WTC11 (cell line): ENCODE results near the gene PGLYRP2. TPM values are rescaled to one million over a fixed set of nuclear protein-coding genes. Genes with fewer than 3 reads are reported as not detected.

Experiments used
- ATAC-seq: fragments of 200-7000 bp; cut with Tn5 transposase; 2 replicates; pipeline ENCODE4 v1.10.0; 2021; ENCODE audit warnings: mild to moderate bottlenecking, moderate library complexity
- CTCF ChIA-PET: fragments of 300-600 bp; sonication (Branson Sonifier 250); formaldehyde crosslinking; loops from one replicate; lab custom pipeline; 2021; ENCODE audit warnings: antibody characterized with exemption; lab: Charles Lee
- POLR2A ChIA-PET: fragments of 350-600 bp; sonication (Branson Sonifier 250); formaldehyde crosslinking; loops from one replicate; lab custom pipeline; 2021; ENCODE audit warnings: antibody characterized with exemption; lab: Charles Lee
- DNase-seq: peaks from one replicate; pipeline ENCODE4 v3.0.0; 2021; ENCODE audit warnings: low spot score
- H3K27ac Mint-ChIP-seq: 2 replicates; pipeline ENCODE4 v1.8.0; 2021; ENCODE audit warnings: mixed read lengths
- H3K27me3 Mint-ChIP-seq: 2 replicates; pipeline ENCODE4 v1.8.0; 2021; ENCODE audit warnings: low read depth, mild to moderate bottlenecking, moderate library complexity, mixed read lengths
- H3K36me3 Mint-ChIP-seq: 2 replicates; pipeline ENCODE4 v1.8.0; 2021; ENCODE audit warnings: mixed read lengths
- H3K4me1 Mint-ChIP-seq: 2 replicates; pipeline ENCODE4 v1.8.0; 2022; ENCODE audit warnings: mixed read lengths
- H3K4me3 Mint-ChIP-seq: 2 replicates; pipeline ENCODE4 v1.8.0; 2021; ENCODE audit warnings: mild to moderate bottlenecking, moderate library complexity, mixed read lengths
- H3K9me3 Mint-ChIP-seq: 2 replicates; pipeline ENCODE4 v1.8.0; 2021; ENCODE audit warnings: mixed read lengths
- CREB1 ChIP-seq: sonication (generic); formaldehyde crosslinking; IDR thresholded peaks from 2 replicates; pipeline ENCODE4 v1.8.0; 2023; ENCODE audit warnings: mild to moderate bottlenecking, missing genetic modification reagents
- GRHL2 ChIP-seq: fragments of 250-450 bp; sonication (Bioruptor Pico); IDR thresholded peaks from 2 replicates; pipeline ENCODE4 v1.8.0; 2022; ENCODE audit warnings: mild to moderate bottlenecking, moderate library complexity; ENCODE audit not compliant: insufficient replicate concordance, severe bottlenecking
- HMGA2 ChIP-seq: fragments of 250-450 bp; sonication (Bioruptor Pico); IDR thresholded peaks from 2 replicates; pipeline ENCODE4 v1.4.0; 2021; ENCODE audit warnings: mild to moderate bottlenecking, moderate library complexity
- IRF2 ChIP-seq: sonication (generic); formaldehyde crosslinking; IDR thresholded peaks from 2 replicates; pipeline ENCODE4 v1.8.0; 2022; ENCODE audit warnings: low read depth, missing genetic modification reagents, borderline replicate concordance
- MXD4 ChIP-seq: fragments of 250-450 bp; sonication (Bioruptor Pico); IDR thresholded peaks from 2 replicates; pipeline ENCODE4 v1.8.0; 2021; ENCODE audit warnings: mild to moderate bottlenecking, moderate library complexity, borderline replicate concordance
- NFYB ChIP-seq: sonication (generic); formaldehyde crosslinking; conservative IDR thresholded peaks from 2 replicates; pipeline ENCODE4 v1.8.0; 2022; ENCODE audit warnings: low read depth, missing genetic modification reagents
- SMAD3 ChIP-seq: sonication (generic); formaldehyde crosslinking; IDR thresholded peaks from 2 replicates; pipeline ENCODE4 v1.8.0; 2022; ENCODE audit warnings: missing genetic modification reagents, mild to moderate bottlenecking, borderline replicate concordance
- ZNF138 ChIP-seq: sonication (generic); formaldehyde crosslinking; conservative IDR thresholded peaks from 2 replicates; pipeline ENCODE4 v1.8.1; 2022; ENCODE audit warnings: mild to moderate bottlenecking, moderate library complexity, missing genetic modification reagents
- ZNF219 ChIP-seq: sonication (generic); formaldehyde crosslinking; IDR thresholded peaks from 2 replicates; pipeline ENCODE4 v1.8.0; 2023; ENCODE audit warnings: missing genetic modification reagents, mild to moderate bottlenecking, borderline replicate concordance
- ZNF317 ChIP-seq: sonication (generic); formaldehyde crosslinking; IDR thresholded peaks from 2 replicates; pipeline ENCODE4 v1.8.1; 2023; ENCODE audit warnings: low read depth, mild to moderate bottlenecking, moderate library complexity, missing genetic modification reagents, borderline replicate concordance
- ZNF423 ChIP-seq: fragments of 250-450 bp; sonication (Bioruptor Pico); IDR thresholded peaks from 2 replicates; pipeline ENCODE4 v2.1.2; 2022; ENCODE audit warnings: mild to moderate bottlenecking, moderate library complexity
- total RNA-seq: library from RNA; stranded (reverse); gene quantifications from 3 replicates; pipeline ENCODE4 v1.2.3, GENCODE V29; 2021
- TF ChIP-seq, protein P1 (sequence below): sonication (generic); formaldehyde crosslinking; IDR thresholded peaks from 2 replicates; pipeline ENCODE4 v1.8.1; 2023; ENCODE audit warnings: mild to moderate bottlenecking, missing genetic modification reagents
- TF ChIP-seq, protein P2 (sequence below): sonication (generic); formaldehyde crosslinking; IDR thresholded peaks from 2 replicates; pipeline ENCODE4 v1.8.1; 2022; ENCODE audit warnings: mild to moderate bottlenecking, moderate library complexity, missing genetic modification reagents
- TF ChIP-seq, protein P3 (sequence below): sonication (generic); formaldehyde crosslinking; IDR thresholded peaks from 2 replicates; pipeline ENCODE4 v1.8.1; 2023; ENCODE audit warnings: mild to moderate bottlenecking, moderate library complexity, missing genetic modification reagents
- TF ChIP-seq, protein P4 (sequence below): sonication (generic); formaldehyde crosslinking; conservative IDR thresholded peaks from 2 replicates; pipeline ENCODE4 v1.8.1; 2023; ENCODE audit warnings: mild to moderate bottlenecking, low read depth, missing genetic modification reagents, moderate library complexity
- TF ChIP-seq, protein P5 (sequence below): sonication (generic); formaldehyde crosslinking; IDR thresholded peaks from 2 replicates; pipeline ENCODE4 v1.8.0; 2022; ENCODE audit warnings: mild to moderate bottlenecking, missing genetic modification reagents
- TF ChIP-seq, protein P6 (sequence below): sonication (generic); formaldehyde crosslinking; IDR thresholded peaks from 2 replicates; pipeline ENCODE4 v1.8.0; 2023; ENCODE audit warnings: missing genetic modification reagents
- TF ChIP-seq, protein P7 (sequence below): fragments of 250-450 bp; sonication (Bioruptor Pico); IDR thresholded peaks from 2 replicates; pipeline ENCODE4 v1.8.0; 2021; ENCODE audit warnings: mild to moderate bottlenecking
- TF ChIP-seq, protein P8 (sequence below): sonication (generic); formaldehyde crosslinking; IDR thresholded peaks from 2 replicates; pipeline ENCODE4 v1.8.1; 2022; ENCODE audit warnings: mild to moderate bottlenecking, missing genetic modification reagents, moderate library complexity, borderline replicate concordance

PGLYRP2 gene
- total RNA-seq, 1 experiment from 2014 or later: not detected

DNA sequence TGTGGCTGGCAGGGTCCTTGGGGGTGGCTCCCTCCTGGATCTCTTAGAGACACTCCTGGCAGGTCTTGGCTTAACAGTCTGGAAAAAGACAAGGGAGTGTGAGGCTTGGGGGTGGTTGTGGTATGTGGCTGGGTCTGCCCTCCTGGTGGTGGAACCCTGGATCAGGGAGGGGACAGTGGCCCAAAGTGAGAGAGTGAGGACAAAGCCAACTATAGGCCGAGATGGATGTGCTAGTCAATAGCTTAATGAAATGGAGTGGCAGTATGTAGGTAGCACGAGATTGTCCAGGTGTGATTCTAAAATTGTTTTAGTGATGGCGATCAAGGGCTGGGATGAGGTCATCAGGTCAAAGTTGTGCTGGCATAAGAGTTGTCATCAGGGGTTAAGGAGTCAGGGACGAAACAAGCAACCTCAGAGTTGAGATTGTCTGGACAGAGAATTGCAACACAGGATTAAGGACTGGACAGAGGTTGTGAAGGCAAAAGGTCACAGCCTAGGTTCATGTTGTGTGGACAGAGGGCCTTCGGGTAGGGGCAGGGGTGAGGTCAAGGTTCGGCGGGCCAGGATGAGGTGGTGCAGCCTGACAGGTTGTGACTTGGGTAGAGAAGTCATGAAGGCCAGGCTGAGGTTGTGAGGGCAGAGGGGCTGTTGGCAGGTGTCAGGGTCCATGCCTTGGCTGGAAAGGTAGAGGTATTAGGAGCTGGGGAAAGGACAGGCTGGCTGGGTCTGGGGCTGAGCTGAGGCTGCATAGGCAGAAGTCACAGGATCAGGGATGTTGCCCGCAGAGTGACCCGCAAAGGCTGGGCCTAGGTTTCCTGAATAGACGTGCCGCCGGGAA is 10.4 kb downstream of the PGLYRP2 start (continued):
- TF ChIP-seq, protein P1, sequence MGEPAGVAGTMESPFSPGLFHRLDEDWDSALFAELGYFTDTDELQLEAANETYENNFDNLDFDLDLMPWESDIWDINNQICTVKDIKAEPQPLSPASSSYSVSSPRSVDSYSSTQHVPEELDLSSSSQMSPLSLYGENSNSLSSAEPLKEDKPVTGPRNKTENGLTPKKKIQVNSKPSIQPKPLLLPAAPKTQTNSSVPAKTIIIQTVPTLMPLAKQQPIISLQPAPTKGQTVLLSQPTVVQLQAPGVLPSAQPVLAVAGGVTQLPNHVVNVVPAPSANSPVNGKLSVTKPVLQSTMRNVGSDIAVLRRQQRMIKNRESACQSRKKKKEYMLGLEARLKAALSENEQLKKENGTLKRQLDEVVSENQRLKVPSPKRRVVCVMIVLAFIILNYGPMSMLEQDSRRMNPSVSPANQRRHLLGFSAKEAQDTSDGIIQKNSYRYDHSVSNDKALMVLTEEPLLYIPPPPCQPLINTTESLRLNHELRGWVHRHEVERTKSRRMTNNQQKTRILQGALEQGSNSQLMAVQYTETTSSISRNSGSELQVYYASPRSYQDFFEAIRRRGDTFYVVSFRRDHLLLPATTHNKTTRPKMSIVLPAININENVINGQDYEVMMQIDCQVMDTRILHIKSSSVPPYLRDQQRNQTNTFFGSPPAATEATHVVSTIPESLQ (CRISPR knock-in tag): no peak
- TF ChIP-seq, protein P2, sequence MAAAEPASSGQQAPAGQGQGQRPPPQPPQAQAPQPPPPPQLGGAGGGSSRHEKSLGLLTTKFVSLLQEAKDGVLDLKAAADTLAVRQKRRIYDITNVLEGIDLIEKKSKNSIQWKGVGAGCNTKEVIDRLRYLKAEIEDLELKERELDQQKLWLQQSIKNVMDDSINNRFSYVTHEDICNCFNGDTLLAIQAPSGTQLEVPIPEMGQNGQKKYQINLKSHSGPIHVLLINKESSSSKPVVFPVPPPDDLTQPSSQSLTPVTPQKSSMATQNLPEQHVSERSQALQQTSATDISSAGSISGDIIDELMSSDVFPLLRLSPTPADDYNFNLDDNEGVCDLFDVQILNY: no peak
- no peak for TF ChIP-seq ZNF138 (CRISPR knock-in tag)

DNA sequence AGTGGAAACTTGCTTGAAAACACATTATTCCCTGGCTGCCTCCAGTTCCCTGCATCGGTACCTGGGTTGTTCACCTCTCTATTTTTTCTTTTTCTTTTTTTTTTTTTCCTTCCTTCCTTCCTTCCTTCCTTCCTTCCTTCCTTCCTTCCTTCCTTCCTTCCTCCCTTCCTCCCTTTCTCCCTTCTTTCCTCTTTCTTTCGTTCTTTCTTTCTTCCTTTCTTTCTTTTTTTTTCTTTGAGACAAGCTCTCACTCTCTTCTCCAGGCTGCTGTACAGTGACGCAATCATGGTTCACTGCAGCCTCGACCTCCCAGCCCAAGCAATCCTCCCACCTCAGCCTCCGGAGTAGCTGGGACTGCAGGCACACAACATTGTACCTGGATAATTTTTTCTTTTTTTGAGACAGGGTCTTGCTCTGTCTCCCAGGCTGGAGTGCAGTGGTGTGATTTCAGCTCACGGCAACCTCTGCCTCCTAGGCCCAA is 11.5 kb downstream of the PGLYRP2 start:
- no peak for DNase-seq
- ATAC-seq: no peak
- ChIA-PET CTCF (interaction anchor here (0.6 to 2.4 kb wide), 8 partner anchors 48 to 714 kb away, joined by 3 to 9 read pairs (median 4); partner anchors contain the start of gene AKAP8L), POLR2A (interaction anchor here (0.6 to 0.9 kb wide), 3 partner anchors 11 to 898 kb away, joined by 3 to 6 read pairs (median 4); no protein-coding TSS in a partner anchor)
- peaks cover 64% of the 10 kb centered on the region for H3K27me3 Mint-ChIP-seq
- H3K9me3 Mint-ChIP-seq: peaks cover 2% of the 10 kb centered on the region; the same call in 1 of the 2 replicates
- no peaks in the 10 kb centered on the region for H3K36me3 Mint-ChIP-seq
- H3K4me1 Mint-ChIP-seq: peaks cover 9% of the 10 kb centered on the region
- no peak overlapping the region for H3K4me3 Mint-ChIP-seq
- no peak overlapping the region for H3K27ac Mint-ChIP-seq
- no peak for TF ChIP-seq SMAD3 (CRISPR knock-in tag)
- TF ChIP-seq, protein P3, sequence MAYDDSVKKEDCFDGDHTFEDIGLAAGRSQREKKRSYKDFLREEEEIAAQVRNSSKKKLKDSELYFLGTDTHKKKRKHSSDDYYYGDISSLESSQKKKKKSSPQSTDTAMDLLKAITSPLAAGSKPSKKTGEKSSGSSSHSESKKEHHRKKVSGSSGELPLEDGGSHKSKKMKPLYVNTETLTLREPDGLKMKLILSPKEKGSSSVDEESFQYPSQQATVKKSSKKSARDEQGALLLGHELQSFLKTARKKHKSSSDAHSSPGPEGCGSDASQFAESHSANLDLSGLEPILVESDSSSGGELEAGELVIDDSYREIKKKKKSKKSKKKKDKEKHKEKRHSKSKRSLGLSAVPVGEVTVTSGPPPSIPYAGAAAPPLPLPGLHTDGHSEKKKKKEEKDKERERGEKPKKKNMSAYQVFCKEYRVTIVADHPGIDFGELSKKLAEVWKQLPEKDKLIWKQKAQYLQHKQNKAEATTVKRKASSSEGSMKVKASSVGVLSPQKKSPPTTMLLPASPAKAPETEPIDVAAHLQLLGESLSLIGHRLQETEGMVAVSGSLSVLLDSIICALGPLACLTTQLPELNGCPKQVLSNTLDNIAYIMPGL: no peak
- TF ChIP-seq CREB1 (CRISPR knock-in tag): no peak
- no peak for TF ChIP-seq IRF2 (CRISPR knock-in tag)
- no peak for TF ChIP-seq ZNF423
- TF ChIP-seq HMGA2: no peak
- TF ChIP-seq MXD4 (CRISPR knock-in tag): no peak
- no peak for TF ChIP-seq ZNF317 (CRISPR knock-in tag)
- TF ChIP-seq, protein P4, sequence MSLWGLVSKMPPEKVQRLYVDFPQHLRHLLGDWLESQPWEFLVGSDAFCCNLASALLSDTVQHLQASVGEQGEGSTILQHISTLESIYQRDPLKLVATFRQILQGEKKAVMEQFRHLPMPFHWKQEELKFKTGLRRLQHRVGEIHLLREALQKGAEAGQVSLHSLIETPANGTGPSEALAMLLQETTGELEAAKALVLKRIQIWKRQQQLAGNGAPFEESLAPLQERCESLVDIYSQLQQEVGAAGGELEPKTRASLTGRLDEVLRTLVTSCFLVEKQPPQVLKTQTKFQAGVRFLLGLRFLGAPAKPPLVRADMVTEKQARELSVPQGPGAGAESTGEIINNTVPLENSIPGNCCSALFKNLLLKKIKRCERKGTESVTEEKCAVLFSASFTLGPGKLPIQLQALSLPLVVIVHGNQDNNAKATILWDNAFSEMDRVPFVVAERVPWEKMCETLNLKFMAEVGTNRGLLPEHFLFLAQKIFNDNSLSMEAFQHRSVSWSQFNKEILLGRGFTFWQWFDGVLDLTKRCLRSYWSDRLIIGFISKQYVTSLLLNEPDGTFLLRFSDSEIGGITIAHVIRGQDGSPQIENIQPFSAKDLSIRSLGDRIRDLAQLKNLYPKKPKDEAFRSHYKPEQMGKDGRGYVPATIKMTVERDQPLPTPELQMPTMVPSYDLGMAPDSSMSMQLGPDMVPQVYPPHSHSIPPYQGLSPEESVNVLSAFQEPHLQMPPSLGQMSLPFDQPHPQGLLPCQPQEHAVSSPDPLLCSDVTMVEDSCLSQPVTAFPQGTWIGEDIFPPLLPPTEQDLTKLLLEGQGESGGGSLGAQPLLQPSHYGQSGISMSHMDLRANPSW: no peak
- TF ChIP-seq ZNF219 (CRISPR knock-in tag): no peak
- TF ChIP-seq, protein P5, sequence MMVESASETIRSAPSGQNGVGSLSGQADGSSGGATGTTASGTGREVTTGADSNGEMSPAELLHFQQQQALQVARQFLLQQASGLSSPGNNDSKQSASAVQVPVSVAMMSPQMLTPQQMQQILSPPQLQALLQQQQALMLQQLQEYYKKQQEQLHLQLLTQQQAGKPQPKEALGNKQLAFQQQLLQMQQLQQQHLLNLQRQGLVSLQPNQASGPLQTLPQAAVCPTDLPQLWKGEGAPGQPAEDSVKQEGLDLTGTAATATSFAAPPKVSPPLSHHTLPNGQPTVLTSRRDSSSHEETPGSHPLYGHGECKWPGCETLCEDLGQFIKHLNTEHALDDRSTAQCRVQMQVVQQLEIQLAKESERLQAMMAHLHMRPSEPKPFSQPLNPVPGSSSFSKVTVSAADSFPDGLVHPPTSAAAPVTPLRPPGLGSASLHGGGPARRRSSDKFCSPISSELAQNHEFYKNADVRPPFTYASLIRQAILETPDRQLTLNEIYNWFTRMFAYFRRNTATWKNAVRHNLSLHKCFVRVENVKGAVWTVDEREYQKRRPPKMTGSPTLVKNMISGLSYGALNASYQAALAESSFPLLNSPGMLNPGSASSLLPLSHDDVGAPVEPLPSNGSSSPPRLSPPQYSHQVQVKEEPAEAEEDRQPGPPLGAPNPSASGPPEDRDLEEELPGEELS (CRISPR knock-in tag): no peak
- TF ChIP-seq, protein P6, sequence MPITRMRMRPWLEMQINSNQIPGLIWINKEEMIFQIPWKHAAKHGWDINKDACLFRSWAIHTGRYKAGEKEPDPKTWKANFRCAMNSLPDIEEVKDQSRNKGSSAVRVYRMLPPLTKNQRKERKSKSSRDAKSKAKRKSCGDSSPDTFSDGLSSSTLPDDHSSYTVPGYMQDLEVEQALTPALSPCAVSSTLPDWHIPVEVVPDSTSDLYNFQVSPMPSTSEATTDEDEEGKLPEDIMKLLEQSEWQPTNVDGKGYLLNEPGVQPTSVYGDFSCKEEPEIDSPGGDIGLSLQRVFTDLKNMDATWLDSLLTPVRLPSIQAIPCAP (CRISPR knock-in tag): no peak
- TF ChIP-seq NFYB (CRISPR knock-in tag): no peak
- TF ChIP-seq, protein P7, sequence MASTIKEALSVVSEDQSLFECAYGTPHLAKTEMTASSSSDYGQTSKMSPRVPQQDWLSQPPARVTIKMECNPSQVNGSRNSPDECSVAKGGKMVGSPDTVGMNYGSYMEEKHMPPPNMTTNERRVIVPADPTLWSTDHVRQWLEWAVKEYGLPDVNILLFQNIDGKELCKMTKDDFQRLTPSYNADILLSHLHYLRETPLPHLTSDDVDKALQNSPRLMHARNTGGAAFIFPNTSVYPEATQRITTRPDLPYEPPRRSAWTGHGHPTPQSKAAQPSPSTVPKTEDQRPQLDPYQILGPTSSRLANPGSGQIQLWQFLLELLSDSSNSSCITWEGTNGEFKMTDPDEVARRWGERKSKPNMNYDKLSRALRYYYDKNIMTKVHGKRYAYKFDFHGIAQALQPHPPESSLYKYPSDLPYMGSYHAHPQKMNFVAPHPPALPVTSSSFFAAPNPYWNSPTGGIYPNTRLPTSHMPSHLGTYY (CRISPR knock-in tag): no peak
- TF ChIP-seq, protein P8, sequence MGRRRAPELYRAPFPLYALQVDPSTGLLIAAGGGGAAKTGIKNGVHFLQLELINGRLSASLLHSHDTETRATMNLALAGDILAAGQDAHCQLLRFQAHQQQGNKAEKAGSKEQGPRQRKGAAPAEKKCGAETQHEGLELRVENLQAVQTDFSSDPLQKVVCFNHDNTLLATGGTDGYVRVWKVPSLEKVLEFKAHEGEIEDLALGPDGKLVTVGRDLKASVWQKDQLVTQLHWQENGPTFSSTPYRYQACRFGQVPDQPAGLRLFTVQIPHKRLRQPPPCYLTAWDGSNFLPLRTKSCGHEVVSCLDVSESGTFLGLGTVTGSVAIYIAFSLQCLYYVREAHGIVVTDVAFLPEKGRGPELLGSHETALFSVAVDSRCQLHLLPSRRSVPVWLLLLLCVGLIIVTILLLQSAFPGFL: no peak
- no peak for TF ChIP-seq GRHL2 (CRISPR knock-in tag)
